GDM1 (cell line): ENCODE measurements around the gene C4orf50.

Experiments
- DNase-seq: peaks from one replicate; lab custom pipeline; 2025; lab: John Stamatoyannopoulos, UW

C4orf50 gene

GRCh38 chr4:5919571-5919970 is 98.7 kb downstream of the C4orf50 start:
- DNase-seq: no peak

- DNase-seq: no peak
These were observed 99.2 kb downstream of the C4orf50 start for GRCh38 chr4:5919044-5919443.

- DNase-seq: no peak
These were observed 99.8 kb downstream of the C4orf50 start for GRCh38 chr4:5918331-5918985.

GRCh38 chr4:5917672-5918071 is 100.6 kb downstream of the C4orf50 start:
- no peak for DNase-seq

- no peak for DNase-seq
These were observed 102.0 kb downstream of the C4orf50 start for GRCh38 chr4:5916229-5916628.

GRCh38 chr4:5913454-5913853 is 104.8 kb downstream of the C4orf50 start:
- DNase-seq: no peak

- DNase-seq: no peak
These were observed 105.6 kb downstream of the C4orf50 start for GRCh38 chr4:5912614-5913019.

GRCh38 chr4:5908876-5909427 is 109.3 kb downstream of the C4orf50 start:
- DNase-seq: no peak

GRCh38 chr4:5906191-5906590 is 112.0 kb downstream of the C4orf50 start:
- no peak for DNase-seq

GRCh38 chr4:5905714-5906113 is 112.5 kb downstream of the C4orf50 start:
- no peak for DNase-seq

- DNase-seq: no peak
These were observed 117.4 kb downstream of the C4orf50 start for GRCh38 chr4:5900844-5901243.

GRCh38 chr4:5899881-5900280 is 118.3 kb downstream of the C4orf50 start:
- DNase-seq: no peak

- no peak for DNase-seq
These were observed 118.8 kb downstream of the C4orf50 start for GRCh38 chr4:5899396-5899795.

GRCh38 chr4:5897674-5898073 is 120.6 kb downstream of the C4orf50 start:
- DNase-seq: no peak

GRCh38 chr4:5895287-5895686 is 122.9 kb downstream of the C4orf50 start:
- no peak for DNase-seq

GRCh38 chr4:5894266-5894665 is 124.0 kb downstream of the C4orf50 start:
- no peak for DNase-seq

- no peak for DNase-seq
These were observed 124.6 kb downstream of the C4orf50 start for GRCh38 chr4:5893591-5893990.

GRCh38 chr4:5893004-5893580 is 125.1 kb downstream of the C4orf50 start, which contains the start of gene CRMP1:
Gene CRMP1, minus strand, starts transcription at chr4:5893086. Its CDS starts 117 bp downstream, at chr4:5892969.
- no peak for DNase-seq

- DNase-seq: no peak
These were observed 125.8 kb downstream of the C4orf50 start for GRCh38 chr4:5892323-5893003.

- DNase-seq: no peak
These were observed 126.5 kb downstream of the C4orf50 start for GRCh38 chr4:5891563-5892322.

- no peak for DNase-seq
These were observed 128.0 kb downstream of the C4orf50 start for GRCh38 chr4:5890063-5890727.
